OCI-LY1 (cell line): Measurements from ENCODE around the gene ZACN.

Source experiments
- EZH2 ChIP-seq: fragments of 200-600 bp; sonication (generic), shearing (Covaris generic); IDR thresholded peaks from 2 replicates; pipeline ENCODE4 v1.8.0; 2017; ENCODE audit warnings: borderline replicate concordance, mixed run types, mild to moderate bottlenecking, antibody characterized with exemption, low read length, moderate library complexity, mixed read lengths
- TF ChIP-seq, protein P1 (sequence below): fragments of 200-600 bp; sonication (generic), shearing (Covaris generic); IDR thresholded peaks from 2 replicates; pipeline ENCODE4 v1.5.1; 2017; ENCODE audit warnings: mild to moderate bottlenecking, antibody characterized with exemption, low read length, moderate library complexity, mixed read lengths

DNA sequence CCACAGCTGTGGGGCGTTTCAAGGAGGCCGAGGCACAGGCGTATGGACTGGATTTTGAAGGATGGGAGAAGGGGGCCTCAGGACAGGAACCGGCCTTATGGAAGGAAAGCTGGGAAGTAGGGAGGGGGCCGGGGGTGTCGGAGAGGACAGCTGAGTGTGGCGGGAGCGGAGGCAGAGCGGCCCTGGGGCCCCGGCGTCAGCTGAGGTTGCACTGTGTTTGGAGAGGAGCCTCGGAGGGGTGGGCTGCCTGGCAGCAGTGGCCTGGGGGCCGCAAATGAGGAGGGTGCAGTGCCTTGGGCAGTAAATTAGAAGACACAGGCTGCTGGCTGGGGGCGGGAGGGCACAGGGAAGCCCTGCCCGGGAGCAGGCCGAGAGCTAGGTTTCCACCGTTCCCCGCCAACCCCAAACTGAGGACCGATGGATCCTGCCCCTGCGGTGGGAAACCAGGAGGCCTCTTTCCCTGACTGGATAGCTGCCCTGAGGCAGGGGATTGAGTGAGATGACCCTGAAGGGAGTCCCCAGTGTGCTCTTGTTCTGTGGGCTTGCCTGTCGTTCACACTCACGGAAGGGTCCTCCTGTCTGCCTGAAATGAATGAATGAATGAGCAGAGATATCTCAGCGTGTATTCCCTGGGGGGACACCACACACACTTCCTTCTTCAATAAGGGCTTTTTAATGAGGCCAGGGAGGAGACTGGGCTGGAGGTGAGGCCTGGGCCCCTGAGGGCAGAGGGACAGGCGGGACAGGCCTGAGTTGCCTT is 43.6 kb downstream of the ZACN start:
- TF ChIP-seq, protein P1, sequence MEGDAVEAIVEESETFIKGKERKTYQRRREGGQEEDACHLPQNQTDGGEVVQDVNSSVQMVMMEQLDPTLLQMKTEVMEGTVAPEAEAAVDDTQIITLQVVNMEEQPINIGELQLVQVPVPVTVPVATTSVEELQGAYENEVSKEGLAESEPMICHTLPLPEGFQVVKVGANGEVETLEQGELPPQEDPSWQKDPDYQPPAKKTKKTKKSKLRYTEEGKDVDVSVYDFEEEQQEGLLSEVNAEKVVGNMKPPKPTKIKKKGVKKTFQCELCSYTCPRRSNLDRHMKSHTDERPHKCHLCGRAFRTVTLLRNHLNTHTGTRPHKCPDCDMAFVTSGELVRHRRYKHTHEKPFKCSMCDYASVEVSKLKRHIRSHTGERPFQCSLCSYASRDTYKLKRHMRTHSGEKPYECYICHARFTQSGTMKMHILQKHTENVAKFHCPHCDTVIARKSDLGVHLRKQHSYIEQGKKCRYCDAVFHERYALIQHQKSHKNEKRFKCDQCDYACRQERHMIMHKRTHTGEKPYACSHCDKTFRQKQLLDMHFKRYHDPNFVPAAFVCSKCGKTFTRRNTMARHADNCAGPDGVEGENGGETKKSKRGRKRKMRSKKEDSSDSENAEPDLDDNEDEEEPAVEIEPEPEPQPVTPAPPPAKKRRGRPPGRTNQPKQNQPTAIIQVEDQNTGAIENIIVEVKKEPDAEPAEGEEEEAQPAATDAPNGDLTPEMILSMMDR: no peak
- no peak for TF ChIP-seq EZH2
